RPMI7951 (cell line): ENCODE measurements around the gene RPS14. TPM values are rescaled to one million over a fixed set of nuclear protein-coding genes. Genes with fewer than 3 reads are reported as not detected.

Experiments
- DNase-seq: peaks from one replicate; pipeline ENCODE4 v3.0.0-alpha.2; 2012; ENCODE audit warnings: low read depth
- total RNA-seq: library from RNA; depleted of rRNA; stranded (reverse); fragments of >200 nt; shearing (Covaris generic); gene quantifications from 2 replicates; pipeline ENCODE4 v1.2.3, GENCODE V29; 2014; rRNA removed

Gene RPS14
- total RNA-seq, 1 experiment from 2014 or later = 2,147 TPM

DNA sequence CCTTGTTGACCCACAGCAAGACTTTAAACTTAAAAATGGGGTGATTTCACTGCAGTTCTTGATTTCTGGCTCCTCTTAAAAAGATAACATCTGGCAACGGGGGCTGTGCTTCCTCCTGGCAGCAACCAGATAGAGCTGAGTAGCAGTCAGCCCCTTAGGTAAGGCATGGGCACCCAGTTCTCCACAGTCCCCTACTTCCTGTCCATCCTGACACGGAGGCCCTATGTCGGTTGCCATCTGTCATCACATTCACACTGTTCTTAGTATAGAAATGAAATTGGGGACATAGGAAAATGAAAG is 48.5 kb downstream of the RPS14 start:
- DNase-seq = no peak

- no peak for DNase-seq
Measured at GRCh38 chr5:150400316-150401075, 49.0 kb downstream of the RPS14 start.

- no peak for DNase-seq
Measured at GRCh38 chr5:150399524-150400211, 49.9 kb downstream of the RPS14 start.

- DNase-seq = no peak
Measured at GRCh38 chr5:150398722-150399523, 50.6 kb downstream of the RPS14 start.

DNA sequence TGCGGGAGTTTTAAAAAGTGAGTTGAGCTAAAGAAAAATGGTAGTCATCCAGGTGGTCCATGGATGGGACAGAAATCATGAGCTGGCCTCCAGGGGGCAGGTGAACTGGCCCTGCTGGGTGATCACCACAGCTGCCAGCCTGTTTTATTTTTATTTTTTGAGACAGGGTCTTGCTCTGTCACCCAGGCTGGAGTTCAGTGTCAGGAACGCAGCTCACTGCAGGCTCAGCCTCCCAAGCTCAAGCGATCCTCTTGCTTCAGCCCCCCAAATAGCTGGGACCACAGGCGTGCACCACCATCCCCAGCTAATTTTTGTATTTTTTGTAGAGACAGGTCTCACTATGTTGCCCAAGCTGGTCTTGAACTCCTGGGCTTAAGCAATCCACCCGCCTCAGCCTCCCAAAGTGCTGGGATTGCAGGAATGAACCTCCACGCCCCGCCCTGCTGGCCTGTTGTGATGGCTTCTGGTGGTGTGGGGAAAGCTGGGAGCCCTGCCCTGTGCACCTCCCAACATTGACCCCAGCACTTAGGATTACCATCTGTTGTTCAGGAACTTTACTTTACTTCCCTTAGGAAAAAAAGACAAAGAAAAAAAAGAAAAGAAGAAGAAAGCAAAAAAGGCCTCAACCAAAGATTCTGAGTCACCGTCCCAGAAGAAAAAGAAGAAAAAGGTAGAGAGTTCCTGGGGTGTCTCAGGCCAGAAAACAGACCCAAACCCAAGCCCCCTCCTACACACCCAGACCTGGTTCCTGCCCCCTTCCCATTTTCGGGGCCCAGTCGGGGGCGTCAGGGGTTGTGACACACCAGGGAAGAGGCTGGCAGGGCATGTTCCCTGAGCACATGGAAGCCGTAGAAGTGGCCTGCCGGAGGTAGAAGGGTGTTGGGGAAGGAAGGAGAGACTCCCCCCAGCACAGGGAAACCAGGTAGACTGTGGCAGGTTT is 51.5 kb downstream of the RPS14 start:
- no peak for DNase-seq

DNA sequence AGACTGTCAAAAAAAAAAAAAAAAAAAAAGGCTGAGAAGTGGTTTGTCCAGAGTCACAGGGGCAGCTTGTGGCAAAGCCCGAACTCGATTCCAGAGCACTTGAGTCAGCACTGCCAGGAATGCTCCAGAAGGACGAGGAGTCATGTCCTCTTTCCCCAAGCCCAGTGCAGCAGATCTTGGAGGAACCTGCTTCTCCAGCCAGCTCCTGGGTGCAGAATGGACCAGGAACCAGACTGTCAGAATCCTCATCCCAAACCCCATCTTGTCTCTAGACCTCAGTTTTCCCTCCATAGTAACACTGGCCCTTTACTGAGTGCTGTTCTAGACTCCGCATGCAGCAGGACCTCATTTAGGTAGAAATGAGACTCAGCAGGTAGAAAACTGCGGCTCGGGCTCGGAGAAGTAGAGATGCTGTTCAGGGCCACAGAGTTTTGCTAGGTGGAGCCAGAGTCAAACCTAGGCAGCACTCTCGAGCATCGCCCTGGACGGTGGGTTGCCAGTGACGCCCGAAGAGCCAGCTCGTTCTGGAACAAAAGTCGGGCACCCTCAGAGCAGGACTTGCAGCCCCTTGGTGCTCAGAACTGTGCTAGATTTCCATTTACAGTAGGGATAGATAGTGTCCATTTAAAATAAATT is 52.3 kb downstream of the RPS14 start:
- DNase-seq = no peak

- DNase-seq = no peak
Measured at GRCh38 chr5:150396267-150396666, 53.3 kb downstream of the RPS14 start.

DNA sequence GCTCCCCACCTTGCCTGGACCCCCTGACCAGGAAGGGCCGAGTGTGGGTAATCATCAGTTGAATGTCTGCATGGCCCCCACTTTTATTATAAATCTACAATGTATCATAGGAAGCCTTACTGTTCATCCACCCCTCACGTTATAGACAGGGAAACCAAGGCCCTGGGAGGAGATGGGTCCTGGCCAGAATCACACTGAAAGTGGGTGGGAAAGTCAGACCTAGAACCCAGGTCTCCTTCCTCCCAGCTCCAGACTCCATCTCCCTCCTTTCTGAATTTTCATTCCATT is 53.9 kb downstream of the RPS14 start:
- DNase-seq = no peak

DNA sequence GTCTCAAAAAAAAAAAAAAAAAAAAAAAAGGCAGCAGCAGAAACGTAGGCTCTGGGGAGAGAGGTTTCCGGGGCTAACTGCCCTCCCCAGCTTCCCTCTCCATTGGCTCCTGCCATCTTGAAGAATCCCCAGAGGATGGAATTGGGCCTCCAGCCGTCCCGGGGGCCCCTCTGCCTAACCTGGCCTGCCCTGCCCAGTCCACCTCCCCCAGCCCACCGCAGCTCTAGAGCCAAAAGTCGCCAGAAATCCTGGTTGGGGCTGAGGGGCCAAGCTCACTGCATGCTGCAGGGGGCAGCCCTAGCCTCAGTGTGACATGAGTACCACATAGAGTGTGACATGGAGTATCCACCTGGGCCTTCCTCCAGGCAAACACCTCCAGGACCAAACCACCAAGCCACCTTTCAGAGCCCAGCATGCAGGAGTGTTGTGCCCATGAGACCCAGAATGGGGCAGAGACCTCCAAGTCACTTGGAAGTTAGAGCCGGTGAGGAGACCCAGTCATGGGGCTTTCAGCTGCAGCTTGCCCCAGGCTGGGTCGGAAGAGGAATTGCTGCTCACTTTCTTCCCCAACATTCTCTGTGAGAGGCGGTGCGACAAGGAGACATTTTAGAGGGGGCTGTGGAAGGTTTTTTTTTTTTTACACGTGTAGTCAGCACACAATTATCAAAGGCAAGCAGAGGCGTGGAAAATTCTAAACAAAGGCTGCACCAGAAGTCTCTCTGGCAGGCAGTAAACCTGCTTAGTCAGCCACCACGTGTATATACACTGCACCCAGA is 54.4 kb downstream of the RPS14 start:
- no peak for DNase-seq

DNA sequence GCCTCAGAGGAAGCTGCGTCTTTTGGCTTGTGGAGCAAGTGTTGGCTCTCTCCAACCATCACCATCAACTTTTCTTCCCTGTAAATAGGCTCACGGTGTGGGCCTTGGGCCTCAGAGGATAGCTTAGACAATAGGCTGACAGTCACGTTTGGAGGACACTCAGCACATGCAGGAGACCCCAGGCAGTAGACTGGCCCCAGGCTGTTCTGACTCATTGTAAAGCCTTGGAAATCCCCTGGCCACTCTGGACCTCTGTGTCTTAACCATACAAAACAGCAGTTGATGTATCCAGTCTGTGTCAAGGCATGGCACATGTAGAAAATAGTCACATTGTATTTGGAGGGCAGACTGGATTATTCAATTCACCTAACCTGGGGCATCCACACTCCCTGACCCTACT is 55.4 kb downstream of the RPS14 start:
- peak; percentile 88 for DNase-seq

DNA sequence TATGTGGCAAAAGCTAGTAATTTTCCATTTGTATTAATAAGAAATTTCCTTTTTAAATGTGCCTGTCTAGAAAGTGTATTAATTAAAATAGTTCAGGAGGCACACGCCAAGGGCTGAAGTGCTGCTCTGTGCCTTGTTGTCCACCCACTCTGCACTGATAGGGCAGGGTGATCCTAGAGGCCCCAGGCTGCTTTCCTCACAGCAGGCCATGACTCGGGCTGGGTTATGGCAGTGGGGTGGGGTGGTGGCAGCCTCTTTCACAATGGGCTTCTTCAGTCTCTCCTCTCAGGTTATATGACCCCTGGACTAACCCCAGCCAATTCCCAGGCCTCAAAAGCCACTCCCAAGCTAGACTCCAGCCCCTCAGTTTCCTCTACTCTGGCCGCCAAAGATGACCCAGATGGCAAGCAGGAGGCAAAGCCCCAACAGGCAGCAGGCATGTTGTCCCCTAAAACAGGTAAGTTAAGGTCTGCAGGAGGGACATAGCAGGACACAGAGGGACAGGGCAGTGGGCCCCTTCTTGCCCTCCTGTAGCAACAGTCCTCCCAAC is 56.4 kb downstream of the RPS14 start:
- no peak for DNase-seq

DNA sequence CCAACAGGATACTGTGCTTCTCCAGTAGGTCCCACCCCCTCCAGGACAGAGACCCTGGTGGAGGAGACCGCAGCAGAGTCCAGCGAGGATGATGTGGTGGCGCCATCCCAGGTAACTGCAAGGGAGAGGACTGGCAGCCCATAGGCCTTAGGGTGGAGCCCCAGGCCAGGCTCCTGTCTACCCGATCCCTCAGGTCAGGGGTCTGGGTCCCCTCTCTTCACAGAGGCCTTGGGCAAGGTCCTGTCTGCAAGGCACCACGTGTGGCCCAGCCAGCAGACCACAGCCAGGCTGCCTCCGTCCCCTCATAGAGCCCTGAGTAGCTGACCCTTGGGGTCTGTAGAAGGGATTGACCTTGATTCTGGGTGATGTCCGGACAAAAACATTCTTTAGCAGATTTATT is 56.9 kb downstream of the RPS14 start:
- no peak for DNase-seq

Other genes starting within 250 kb of the RPS14 start
- 0.60 and 1.1 TPM in 2 replicates for gene CAMK2A, start 160.0 kb downstream of the RPS14 start, total RNA-seq
- gene ARSI, start 146.8 kb downstream of the RPS14 start, total RNA-seq = 0.10 TPM in 1 of 2 replicates, not detected in the other
- gene TCOF1, start 92.0 kb downstream of the RPS14 start, total RNA-seq = 19.1 and 21.4 TPM in 2 replicates
- gene CD74, start 36.8 kb downstream of the RPS14 start, total RNA-seq = 38.7 and 53.3 TPM in 2 replicates
- 18.5 and 21.3 TPM in 2 replicates for gene NDST1, start 58.4 kb upstream of the RPS14 start, total RNA-seq
- gene SYNPO, start 190.9 kb upstream of the RPS14 start, total RNA-seq = 0.98 and 1.4 TPM in 2 replicates
- gene MYOZ3, start 211.5 kb upstream of the RPS14 start, total RNA-seq = 0.78 TPM in 1 of 2 replicates, not detected in the other